Measurements from ENCODE around the gene BABAM2. TPM values are rescaled to one million over a fixed set of nuclear protein-coding genes. Genes with fewer than 3 reads are reported as not detected.
A peak's percentile ranks its signal among the peaks of the same experiment; 100 is the strongest.

The BABAM2 gene
- total and polyA plus RNA-seq, 9 of the 15 experiments (the other 6 are each of a cell fraction or from before 2014, with no cell fraction given), result 10.9 to 37.4 (median 25.6) TPM

DNA sequence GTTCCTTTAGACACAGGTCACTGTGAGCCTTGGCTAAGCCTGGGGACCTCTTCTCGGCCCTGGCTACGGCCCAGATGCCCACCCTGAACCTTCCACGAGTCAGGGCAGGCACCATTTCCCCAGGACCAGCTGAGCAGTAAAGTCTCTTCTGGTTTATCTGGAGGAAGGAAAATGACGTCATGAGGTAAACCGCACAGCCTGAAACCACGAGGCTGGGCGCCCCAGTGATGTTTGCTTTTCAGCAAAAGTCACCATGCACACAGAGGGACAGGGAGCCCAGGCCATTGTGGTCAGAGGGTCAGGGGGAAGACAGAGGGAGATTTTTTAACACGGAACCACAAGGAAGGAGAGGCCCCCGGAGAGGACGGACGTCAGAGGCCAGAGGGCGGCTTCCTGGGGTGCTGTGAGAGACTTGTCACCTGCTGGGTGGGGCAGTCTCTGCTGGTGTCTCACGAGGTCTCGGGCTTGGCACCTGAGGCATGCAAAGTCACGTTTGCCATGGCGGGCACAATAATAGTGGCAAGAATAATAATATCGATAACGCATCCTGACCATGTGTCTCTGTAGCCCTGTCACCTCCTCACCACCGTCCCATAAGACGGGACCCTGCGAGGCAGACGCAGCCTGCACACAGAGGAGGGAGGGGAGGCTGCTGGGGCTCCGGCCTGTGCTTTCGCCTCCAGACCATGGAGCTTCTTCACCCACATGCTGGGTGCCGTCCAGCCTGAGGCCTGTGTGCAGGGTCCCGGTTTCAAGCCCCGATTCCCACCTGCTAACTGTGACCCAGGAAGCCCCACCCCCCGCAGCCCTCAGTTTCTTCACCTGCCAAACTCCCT is 468.9 kb downstream of the BABAM2 start (continued):
- TF ChIP-seq, protein P1, sequence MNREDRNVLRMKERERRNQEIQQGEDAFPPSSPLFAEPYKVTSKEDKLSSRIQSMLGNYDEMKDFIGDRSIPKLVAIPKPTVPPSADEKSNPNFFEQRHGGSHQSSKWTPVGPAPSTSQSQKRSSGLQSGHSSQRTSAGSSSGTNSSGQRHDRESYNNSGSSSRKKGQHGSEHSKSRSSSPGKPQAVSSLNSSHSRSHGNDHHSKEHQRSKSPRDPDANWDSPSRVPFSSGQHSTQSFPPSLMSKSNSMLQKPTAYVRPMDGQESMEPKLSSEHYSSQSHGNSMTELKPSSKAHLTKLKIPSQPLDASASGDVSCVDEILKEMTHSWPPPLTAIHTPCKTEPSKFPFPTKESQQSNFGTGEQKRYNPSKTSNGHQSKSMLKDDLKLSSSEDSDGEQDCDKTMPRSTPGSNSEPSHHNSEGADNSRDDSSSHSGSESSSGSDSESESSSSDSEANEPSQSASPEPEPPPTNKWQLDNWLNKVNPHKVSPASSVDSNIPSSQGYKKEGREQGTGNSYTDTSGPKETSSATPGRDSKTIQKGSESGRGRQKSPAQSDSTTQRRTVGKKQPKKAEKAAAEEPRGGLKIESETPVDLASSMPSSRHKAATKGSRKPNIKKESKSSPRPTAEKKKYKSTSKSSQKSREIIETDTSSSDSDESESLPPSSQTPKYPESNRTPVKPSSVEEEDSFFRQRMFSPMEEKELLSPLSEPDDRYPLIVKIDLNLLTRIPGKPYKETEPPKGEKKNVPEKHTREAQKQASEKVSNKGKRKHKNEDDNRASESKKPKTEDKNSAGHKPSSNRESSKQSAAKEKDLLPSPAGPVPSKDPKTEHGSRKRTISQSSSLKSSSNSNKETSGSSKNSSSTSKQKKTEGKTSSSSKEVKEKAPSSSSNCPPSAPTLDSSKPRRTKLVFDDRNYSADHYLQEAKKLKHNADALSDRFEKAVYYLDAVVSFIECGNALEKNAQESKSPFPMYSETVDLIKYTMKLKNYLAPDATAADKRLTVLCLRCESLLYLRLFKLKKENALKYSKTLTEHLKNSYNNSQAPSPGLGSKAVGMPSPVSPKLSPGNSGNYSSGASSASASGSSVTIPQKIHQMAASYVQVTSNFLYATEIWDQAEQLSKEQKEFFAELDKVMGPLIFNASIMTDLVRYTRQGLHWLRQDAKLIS (CRISPR knock-in tag; IDR thresholded peaks at IDR 0.05), result no peak
- TF ChIP-seq RAD51 (IDR thresholded peaks at IDR 0.05; ENCODE audit: borderline replicate concordance, low read depth) (0 out of 2 replicates have a peak, but pooled peaks have one; percentile 25), TAF1 (IDR thresholded peaks at IDR 0.05; ENCODE audit: control insufficient read depth, extremely low read depth, insufficient read depth, low read length, severe bottlenecking) (peak; percentile 23), MTA3 (IDR thresholded peaks at IDR 0.05; ENCODE audit: borderline replicate concordance) (peak; percentile 63; the same call in 1 of the 2 replicates), YY1 (IDR thresholded peaks at IDR 0.05; ENCODE audit: borderline replicate concordance in 1 of 3, control insufficient read depth in 1 of 3, extremely low read depth in 1 of 3, insufficient read depth in 3 of 3, insufficient read length in 1 of 3, insufficient replicate concordance in 2 of 3, low read depth in 1 of 3, low read length in 2 of 3) (peak in 1 of 3 experiments; percentile 61), ZNF76 (CRISPR knock-in tag; IDR thresholded peaks at IDR 0.05; ENCODE audit: borderline replicate concordance) (peak; percentile 88), SOX6 (IDR thresholded peaks at IDR 0.05) (peak; percentile 78), ZNF282 (CRISPR knock-in tag; IDR thresholded peaks at IDR 0.05) (no peak), NCOA1 (IDR thresholded peaks at IDR 0.05; ENCODE audit: low read depth) (peak; percentile 76), EP300 (IDR thresholded peaks at IDR 0.05; ENCODE audit: low read length) (peak; percentile 60; the same call in 1 of the 2 replicates), CBFA2T2 (conservative IDR thresholded peaks at IDR 0.05) (peak; percentile 73), CBX3 (IDR thresholded peaks at IDR 0.05; ENCODE audit: borderline replicate concordance in 1 of 2, low read length in 2 of 2) (peak in 1 of 2 experiments; percentile 65; a peak in 1 of 3 replicates), ZFP1 (CRISPR knock-in tag; IDR thresholded peaks at IDR 0.05) (peak; percentile 43; the same call in 1 of the 2 replicates), PKNOX1 (IDR thresholded peaks at IDR 0.05) (peak; percentile 38), IRF2 (CRISPR knock-in tag; IDR thresholded peaks at IDR 0.05) (no peak), XRCC4 (IDR thresholded peaks at IDR 0.05; ENCODE audit: extremely low read depth, insufficient read depth, insufficient read length) (no peak), TCF7 (IDR thresholded peaks at IDR 0.05; ENCODE audit: borderline replicate concordance) (0 out of 2 replicates have a peak, but pooled peaks have one; percentile 61)
- TF ChIP-seq, protein P2, sequence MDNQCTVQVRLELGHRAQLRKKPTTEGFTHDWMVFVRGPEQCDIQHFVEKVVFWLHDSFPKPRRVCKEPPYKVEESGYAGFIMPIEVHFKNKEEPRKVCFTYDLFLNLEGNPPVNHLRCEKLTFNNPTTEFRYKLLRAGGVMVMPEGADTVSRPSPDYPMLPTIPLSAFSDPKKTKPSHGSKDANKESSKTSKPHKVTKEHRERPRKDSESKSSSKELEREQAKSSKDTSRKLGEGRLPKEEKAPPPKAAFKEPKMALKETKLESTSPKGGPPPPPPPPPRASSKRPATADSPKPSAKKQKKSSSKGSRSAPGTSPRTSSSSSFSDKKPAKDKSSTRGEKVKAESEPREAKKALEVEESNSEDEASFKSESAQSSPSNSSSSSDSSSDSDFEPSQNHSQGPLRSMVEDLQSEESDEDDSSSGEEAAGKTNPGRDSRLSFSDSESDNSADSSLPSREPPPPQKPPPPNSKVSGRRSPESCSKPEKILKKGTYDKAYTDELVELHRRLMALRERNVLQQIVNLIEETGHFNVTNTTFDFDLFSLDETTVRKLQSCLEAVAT (IDR thresholded peaks at IDR 0.05), result peak in 1 of 2 experiments; percentile 94; a peak in 2 of 4 replicates
- TF ChIP-seq, protein P3, sequence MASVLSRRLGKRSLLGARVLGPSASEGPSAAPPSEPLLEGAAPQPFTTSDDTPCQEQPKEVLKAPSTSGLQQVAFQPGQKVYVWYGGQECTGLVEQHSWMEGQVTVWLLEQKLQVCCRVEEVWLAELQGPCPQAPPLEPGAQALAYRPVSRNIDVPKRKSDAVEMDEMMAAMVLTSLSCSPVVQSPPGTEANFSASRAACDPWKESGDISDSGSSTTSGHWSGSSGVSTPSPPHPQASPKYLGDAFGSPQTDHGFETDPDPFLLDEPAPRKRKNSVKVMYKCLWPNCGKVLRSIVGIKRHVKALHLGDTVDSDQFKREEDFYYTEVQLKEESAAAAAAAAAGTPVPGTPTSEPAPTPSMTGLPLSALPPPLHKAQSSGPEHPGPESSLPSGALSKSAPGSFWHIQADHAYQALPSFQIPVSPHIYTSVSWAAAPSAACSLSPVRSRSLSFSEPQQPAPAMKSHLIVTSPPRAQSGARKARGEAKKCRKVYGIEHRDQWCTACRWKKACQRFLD (CRISPR knock-in tag; IDR thresholded peaks at IDR 0.05), result peak; percentile 85
